Measurements from ENCODE around the gene NUDT14. TPM values are rescaled to one million over a fixed set of nuclear protein-coding genes. Genes with fewer than 3 reads are reported as not detected.

NUDT14 gene
- total RNA-seq, 4 donors from 2014 or later = 6.6 to 47.7 (median 25.7) TPM

- DNase-seq = no peak
- H3K27me3 ChIP-seq = no peaks in the 10 kb centered on the region
- H3K27ac ChIP-seq = no peak overlapping the region
- peaks cover 0 to 41% (median 15%) of the 10 kb centered on the region in 4 donors for H3K4me1 ChIP-seq
- H3K36me3 ChIP-seq = no peaks in the 10 kb centered on the region
- TF ChIP-seq CTCF (IDR thresholded peaks at IDR 0.05) (no peak), POLR2A (IDR thresholded peaks at IDR 0.05) (no peak)
- peak overlapping the region; percentile 25 to 63 (median 55) for H3K4me3 ChIP-seq
- H3K9me3 ChIP-seq = no peaks in the 10 kb centered on the region
These were observed 13.1 kb downstream of the NUDT14 start for GRCh38 chr14:105168093-105168420.

GRCh38 chr14:105167303-105168092 lies 13.6 kb downstream of the NUDT14 start:
- no peaks in the 10 kb centered on the region for H3K27me3 ChIP-seq
- H3K27ac ChIP-seq = no peak overlapping the region
- H3K4me1 ChIP-seq = peaks cover 0 to 41% (median 15%) of the 10 kb centered on the region in 4 donors
- no peaks in the 10 kb centered on the region for H3K9me3 ChIP-seq
- TF ChIP-seq POLR2A (IDR thresholded peaks at IDR 0.05) (no peak), CTCF (IDR thresholded peaks at IDR 0.05) (peak in 3 of 6 experiments; percentile 45 to 46 (median 46))
- peak in 1 of 3 donors; percentile 63 for DNase-seq
- H3K4me3 ChIP-seq = peak overlapping the region; percentile 25 to 63 (median 55)
- H3K36me3 ChIP-seq = no peaks in the 10 kb centered on the region

GRCh38 chr14:105166571-105167302 lies 14.4 kb downstream of the NUDT14 start:
- Histone ChIP-seq H3K27ac (no peak overlapping the region), H3K4me1 (peaks cover 0 to 41% (median 15%) of the 10 kb centered on the region in 4 donors), H3K27me3 (no peaks in the 10 kb centered on the region), H3K9me3 (no peaks in the 10 kb centered on the region), H3K4me3 (peak overlapping the region in 2 of 4 donors; percentile 21 to 62), H3K36me3 (no peaks in the 10 kb centered on the region)
- DNase-seq = no peak
- TF ChIP-seq POLR2A (IDR thresholded peaks at IDR 0.05) = no peak
- TF ChIP-seq CTCF (IDR thresholded peaks at IDR 0.05) = no peak

- H3K36me3 ChIP-seq = no peaks in the 10 kb centered on the region
- no peak overlapping the region for H3K4me3 ChIP-seq
- no peak for DNase-seq
- no peaks in the 10 kb centered on the region for H3K9me3 ChIP-seq
- no peak overlapping the region for H3K27ac ChIP-seq
- TF ChIP-seq CTCF (IDR thresholded peaks at IDR 0.05) = no peak
- H3K27me3 ChIP-seq = no peaks in the 10 kb centered on the region
- peaks cover 0 to 35% (median 13%) of the 10 kb centered on the region in 4 donors for H3K4me1 ChIP-seq
These were observed 15.2 kb downstream of the NUDT14 start for GRCh38 chr14:105165761-105166485.

GRCh38 chr14:105165134-105165704 lies 15.9 kb downstream of the NUDT14 start:
- Histone ChIP-seq H3K4me3 (no peak overlapping the region), H3K4me1 (peaks cover 0 to 28% (median 9%) of the 10 kb centered on the region in 4 donors), H3K36me3 (no peaks in the 10 kb centered on the region), H3K27me3 (no peaks in the 10 kb centered on the region), H3K9me3 (no peaks in the 10 kb centered on the region), H3K27ac (no peak overlapping the region)
- DNase-seq = peak in 1 of 3 donors; percentile 62
- peak in 1 of 6 experiments; percentile 4 for TF ChIP-seq CTCF (IDR thresholded peaks at IDR 0.05)
- no peak for TF ChIP-seq POLR2A (IDR thresholded peaks at IDR 0.05)

Data from Peyer's patch (tissue), 4 donors.